Measurements from ENCODE around the gene CREB3. TPM values are rescaled to one million over a fixed set of nuclear protein-coding genes. Genes with fewer than 3 reads are reported as not detected.

Gene CREB3
- total and polyA plus RNA-seq, 9 donors, result 31.2 to 41.5 (median 36.6) TPM

DNA sequence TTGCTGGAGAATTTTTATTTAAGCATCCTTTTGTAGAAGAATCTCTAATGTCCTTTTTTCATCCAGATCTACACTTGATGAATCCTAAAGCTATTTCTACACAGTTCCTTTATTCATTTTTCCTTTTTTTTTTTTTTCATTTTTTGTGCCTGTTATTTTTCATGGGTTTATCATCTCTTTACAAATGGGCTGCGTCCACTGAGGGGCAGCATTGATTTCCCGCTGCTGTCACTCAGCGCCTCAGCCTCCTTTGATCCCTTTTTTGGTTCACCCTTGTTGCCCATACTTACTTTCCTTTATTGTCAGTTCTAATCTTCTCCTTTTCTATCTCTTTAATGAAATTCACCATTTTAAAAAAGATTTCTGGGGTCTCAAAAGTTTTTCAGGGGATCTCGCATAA lies 27.3 kb downstream of the CREB3 start:
- TF ChIP-seq EP300 (IDR thresholded peaks at IDR 0.05) (no peak), POLR2A (IDR thresholded peaks at IDR 0.05) (no peak)
- TF ChIP-seq, protein P1, sequence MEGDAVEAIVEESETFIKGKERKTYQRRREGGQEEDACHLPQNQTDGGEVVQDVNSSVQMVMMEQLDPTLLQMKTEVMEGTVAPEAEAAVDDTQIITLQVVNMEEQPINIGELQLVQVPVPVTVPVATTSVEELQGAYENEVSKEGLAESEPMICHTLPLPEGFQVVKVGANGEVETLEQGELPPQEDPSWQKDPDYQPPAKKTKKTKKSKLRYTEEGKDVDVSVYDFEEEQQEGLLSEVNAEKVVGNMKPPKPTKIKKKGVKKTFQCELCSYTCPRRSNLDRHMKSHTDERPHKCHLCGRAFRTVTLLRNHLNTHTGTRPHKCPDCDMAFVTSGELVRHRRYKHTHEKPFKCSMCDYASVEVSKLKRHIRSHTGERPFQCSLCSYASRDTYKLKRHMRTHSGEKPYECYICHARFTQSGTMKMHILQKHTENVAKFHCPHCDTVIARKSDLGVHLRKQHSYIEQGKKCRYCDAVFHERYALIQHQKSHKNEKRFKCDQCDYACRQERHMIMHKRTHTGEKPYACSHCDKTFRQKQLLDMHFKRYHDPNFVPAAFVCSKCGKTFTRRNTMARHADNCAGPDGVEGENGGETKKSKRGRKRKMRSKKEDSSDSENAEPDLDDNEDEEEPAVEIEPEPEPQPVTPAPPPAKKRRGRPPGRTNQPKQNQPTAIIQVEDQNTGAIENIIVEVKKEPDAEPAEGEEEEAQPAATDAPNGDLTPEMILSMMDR (IDR thresholded peaks at IDR 0.05), result no peak
- no peaks in the 10 kb centered on the region for H3K27me3 ChIP-seq
- DNase-seq, result no peak
- intact Hi-C loops (cut with DNase I), result loop anchor here in 1 of 4 donors (10.0 kb wide), 1 partner anchor 1705 kb away; the partner anchor contains the start of gene ZBTB5
- H3K4me1 ChIP-seq (ENCODE audit: insufficient read depth), result peaks cover 7% of the 10 kb centered on the region
- WGBS, 3 donors, result 92 to 96% (median 93%) methylated on average over 4 of the region's 4 CpGs
- no peaks in the 10 kb centered on the region for H3K36me3 ChIP-seq
- H3K9me3 ChIP-seq, result no peaks in the 10 kb centered on the region
- no peak overlapping the region for H3K27ac ChIP-seq
- H3K4me3 ChIP-seq, result no peak overlapping the region

DNA sequence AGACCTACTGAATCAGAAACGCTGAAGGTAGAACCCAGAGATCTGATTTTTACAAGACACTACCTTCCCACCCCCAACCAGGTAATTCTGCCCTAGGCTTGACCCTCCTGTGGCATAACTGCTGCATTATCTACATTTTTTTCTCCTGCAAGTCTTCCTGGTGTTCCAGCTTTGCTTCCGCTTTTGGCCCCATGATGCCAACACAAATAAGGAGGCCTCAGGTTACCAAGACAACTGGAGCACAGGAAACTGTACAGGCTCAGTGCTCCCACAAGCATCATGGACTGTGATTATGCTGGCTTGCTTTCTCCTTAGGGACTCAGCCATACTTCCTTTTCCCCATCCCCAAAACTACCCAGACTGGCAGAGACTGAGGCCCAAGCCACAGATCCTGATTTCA lies 28.2 kb downstream of the CREB3 start:
- no peak overlapping the region for H3K27ac ChIP-seq
- 80 to 82% (median 82%) methylated on average over 2 of the region's 2 CpGs for WGBS, 3 donors
- no peak for DNase-seq
- H3K36me3 ChIP-seq, result no peaks in the 10 kb centered on the region
- no peak overlapping the region for H3K4me3 ChIP-seq
- intact Hi-C loops (cut with DNase I), result no loop called here
- no peaks in the 10 kb centered on the region for H3K27me3 ChIP-seq
- H3K4me1 ChIP-seq (ENCODE audit: insufficient read depth), result peaks cover 7% of the 10 kb centered on the region
- TF ChIP-seq POLR2A (IDR thresholded peaks at IDR 0.05) (no peak), EP300 (IDR thresholded peaks at IDR 0.05) (no peak)
- TF ChIP-seq, protein P1 (IDR thresholded peaks at IDR 0.05), result no peak
- no peaks in the 10 kb centered on the region for H3K9me3 ChIP-seq

DNA sequence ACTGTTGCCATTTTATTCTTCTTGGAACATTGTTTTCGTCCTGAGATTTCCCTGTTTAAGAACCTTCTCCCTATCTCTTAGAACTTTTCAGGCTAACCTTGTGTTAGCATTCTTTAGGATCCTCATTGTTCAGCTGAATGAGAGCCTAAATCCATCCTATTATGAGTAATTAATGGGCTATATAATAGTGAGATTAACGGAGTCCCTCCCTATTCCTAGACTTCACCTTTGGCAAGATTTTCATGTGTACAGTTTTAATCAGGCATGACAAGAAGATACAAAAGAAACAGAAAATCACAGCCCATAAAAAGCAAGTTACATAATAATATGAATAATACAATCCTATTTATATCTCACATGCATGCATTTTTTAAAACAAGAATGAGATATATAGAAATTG lies 30.7 kb downstream of the CREB3 start:
- Histone ChIP-seq H3K27ac (no peak overlapping the region), H3K9me3 (no peaks in the 10 kb centered on the region), H3K36me3 (no peaks in the 10 kb centered on the region), H3K4me1 (ENCODE audit: insufficient read depth) (peaks cover 3% of the 10 kb centered on the region), H3K27me3 (no peaks in the 10 kb centered on the region), H3K4me3 (no peak overlapping the region)
- no peak for DNase-seq
- intact Hi-C loops (cut with DNase I), result no loop called here
- TF ChIP-seq POLR2A (IDR thresholded peaks at IDR 0.05) (no peak), EP300 (IDR thresholded peaks at IDR 0.05) (no peak)
- TF ChIP-seq, protein P1 (IDR thresholded peaks at IDR 0.05), result no peak
- 78 to 82% (median 78%) methylated on average over 2 of the region's 2 CpGs for WGBS, 3 donors

DNA sequence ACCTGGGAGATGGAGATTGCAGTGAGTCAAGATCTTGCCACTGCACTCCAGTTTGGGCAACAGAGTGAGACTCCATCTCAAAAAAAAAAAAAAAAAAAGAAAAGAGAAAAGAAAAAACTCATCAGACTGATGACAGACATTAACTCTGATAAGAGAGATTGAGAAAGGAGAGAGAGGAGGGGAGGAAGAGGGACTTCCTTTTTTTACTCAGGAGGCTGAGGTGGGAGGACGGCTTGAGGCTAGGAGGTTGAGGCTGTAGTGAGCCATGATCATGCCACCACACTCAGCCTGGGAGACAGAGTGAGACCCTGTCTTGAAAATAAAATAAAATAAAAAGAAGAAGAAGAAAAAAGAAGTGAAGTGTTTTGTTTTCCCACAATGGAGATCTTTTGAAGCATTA lies 31.3 kb downstream of the CREB3 start:
- no peak for TF ChIP-seq EP300 (IDR thresholded peaks at IDR 0.05)
- TF ChIP-seq, protein P1 (IDR thresholded peaks at IDR 0.05), result no peak
- Histone ChIP-seq H3K4me1 (ENCODE audit: insufficient read depth) (no peaks in the 10 kb centered on the region), H3K27ac (no peak overlapping the region), H3K4me3 (no peak overlapping the region), H3K27me3 (no peaks in the 10 kb centered on the region), H3K9me3 (no peaks in the 10 kb centered on the region), H3K36me3 (no peaks in the 10 kb centered on the region)
- no peak for DNase-seq
- WGBS, 3 donors, result 88 to 97% (median 94%) methylated on average over 1 of the region's 1 CpG
- intact Hi-C loops (cut with DNase I), result no loop called here
